Mesendoderm (in vitro differentiated cells): Measurements from ENCODE around the gene TMEM202.

Source experiments
- DNase-seq: peaks from one replicate; pipeline ENCODE4 v3.0.0; 2013
- H2AK5ac ChIP-seq: 2 replicates; pipeline ENCODE4 v1.6.1; 2013; ENCODE audit warnings: low read length, inconsistent platforms
- H2BK120ac ChIP-seq: 2 replicates; pipeline ENCODE4 v1.6.1; 2013; ENCODE audit warnings: low read depth, mild to moderate bottlenecking, low read length, moderate library complexity, mixed read lengths
- H2BK15ac ChIP-seq: replicated peaks from 2 replicates; pipeline ENCODE4 v1.6.1; 2013; ENCODE audit warnings: low read depth, mild to moderate bottlenecking, moderate library complexity
- H2BK5ac ChIP-seq: 2 replicates; pipeline ENCODE4 v1.6.1; 2013; ENCODE audit warnings: low read length, inconsistent platforms
- H3K18ac ChIP-seq: 2 replicates; pipeline ENCODE4 v1.6.1; 2013; ENCODE audit warnings: mild to moderate bottlenecking, low read length, mixed read lengths
- H3K23ac ChIP-seq: one replicate; pipeline ENCODE4 v1.6.1; 2013; ENCODE audit warnings: low read length
- H3K27ac ChIP-seq: 2 replicates; pipeline ENCODE4 v1.5.1; 2013; ENCODE audit warnings: low read depth, mild to moderate bottlenecking, inconsistent platforms, low read length, moderate library complexity
- H3K27me3 ChIP-seq: 2 replicates; pipeline ENCODE4 v1.6.1; 2013; ENCODE audit warnings: low read length, control low read depth, mild to moderate bottlenecking, inconsistent platforms; ENCODE audit not compliant: insufficient read depth, poor library complexity
- H3K36me3 ChIP-seq: 2 replicates; pipeline ENCODE4 v1.6.1; 2013; ENCODE audit warnings: low read length, inconsistent platforms; ENCODE audit not compliant: control insufficient read depth, insufficient read depth
- H3K4ac ChIP-seq: one replicate; pipeline ENCODE4 v1.6.1; 2013; ENCODE audit warnings: low read depth, mild to moderate bottlenecking, low read length, moderate library complexity
- H3K4me1 ChIP-seq: 2 replicates; pipeline ENCODE4 v1.6.1; 2013; ENCODE audit warnings: low read depth, low read length, inconsistent platforms; ENCODE audit not compliant: control insufficient read depth
- H3K4me2 ChIP-seq: 2 replicates; pipeline ENCODE4 v1.6.1; 2013; ENCODE audit warnings: low read length
- H3K4me3 ChIP-seq: 2 replicates; pipeline ENCODE4 v1.5.1; 2013; ENCODE audit warnings: mild to moderate bottlenecking, low read length
- H3K56ac ChIP-seq: one replicate; pipeline ENCODE4 v1.6.1; 2013; ENCODE audit warnings: low read length
- H3K79me1 ChIP-seq: 2 replicates; pipeline ENCODE4 v1.6.1; 2013; ENCODE audit warnings: low read length, inconsistent platforms
- H3K79me2 ChIP-seq: 2 replicates; pipeline ENCODE4 v1.6.1; 2013; ENCODE audit warnings: mild to moderate bottlenecking, low read length; ENCODE audit not compliant: control insufficient read depth, insufficient read depth
- H3K9ac ChIP-seq: 2 replicates; pipeline ENCODE4 v1.6.1; 2013; ENCODE audit warnings: low read length, inconsistent platforms
- H4K5ac ChIP-seq: one replicate; pipeline ENCODE4 v1.6.1; 2013; ENCODE audit warnings: low read length
- H4K8ac ChIP-seq: one replicate; pipeline ENCODE4 v1.6.1; 2013; ENCODE audit warnings: low read depth, mild to moderate bottlenecking, control low read depth, low read length, moderate library complexity
- WGBS: extraction: QIAGEN DNeasy Blood & Tissue Kit; methylation state at CpG from one replicate; pipeline ENCODE4 v1.1.7; 2013; ENCODE audit warnings: low lambda C conversion rate, missing lambda C conversion rate; ENCODE audit not compliant: insufficient coverage; ENCODE audit errors: extremely low coverage; 5-methylcytosine and 5-hydroxymethylcytosine counted together

The TMEM202 gene

GRCh38 chr15:72361176-72361575, 36.9 kb upstream of the TMEM202 start:
- no peak overlapping the region for H3K9ac ChIP-seq
- no peak overlapping the region for H2BK5ac ChIP-seq
- H3K4ac ChIP-seq, result no peak overlapping the region
- no peak overlapping the region for H4K5ac ChIP-seq
- no peak overlapping the region for H4K8ac ChIP-seq
- H3K79me2 ChIP-seq, result no peaks in the 10 kb centered on the region
- no peak overlapping the region for H3K56ac ChIP-seq
- no peaks in the 10 kb centered on the region for H3K36me3 ChIP-seq
- no peaks in the 10 kb centered on the region for H3K27me3 ChIP-seq
- no peak overlapping the region for H3K23ac ChIP-seq
- WGBS, result no CpG with 5 or more reads among the region's 1 CpG
- H3K27ac ChIP-seq, result no peak overlapping the region
- no peak overlapping the region for H2BK120ac ChIP-seq
- H3K4me3 ChIP-seq, result no peak overlapping the region
- H2BK15ac ChIP-seq, result no peak overlapping the region
- no peaks in the 10 kb centered on the region for H3K4me1 ChIP-seq
- peaks cover 12% of the 10 kb centered on the region for H3K79me1 ChIP-seq
- H3K4me2 ChIP-seq, result no peak overlapping the region
- H2AK5ac ChIP-seq, result no peak overlapping the region
- H3K18ac ChIP-seq, result no peak overlapping the region
- DNase-seq, result no peak

GRCh38 chr15:72365844-72366243, 32.3 kb upstream of the TMEM202 start:
- H4K5ac ChIP-seq, result no peak overlapping the region
- H3K4me2 ChIP-seq, result no peak overlapping the region
- DNase-seq, result no peak
- H3K79me2 ChIP-seq, result peaks cover 2% of the 10 kb centered on the region
- no peak overlapping the region for H3K4ac ChIP-seq
- no peaks in the 10 kb centered on the region for H3K4me1 ChIP-seq
- no CpG with 5 or more reads among the region's 1 CpG for WGBS
- peaks cover 5% of the 10 kb centered on the region for H3K79me1 ChIP-seq
- no peaks in the 10 kb centered on the region for H3K36me3 ChIP-seq
- no peak overlapping the region for H2BK15ac ChIP-seq
- no peak overlapping the region for H3K18ac ChIP-seq
- H2BK120ac ChIP-seq, result no peak overlapping the region
- H3K23ac ChIP-seq, result no peak overlapping the region
- no peak overlapping the region for H2BK5ac ChIP-seq
- H3K56ac ChIP-seq, result no peak overlapping the region
- H3K27ac ChIP-seq, result no peak overlapping the region
- H3K4me3 ChIP-seq, result no peak overlapping the region
- no peaks in the 10 kb centered on the region for H3K27me3 ChIP-seq
- no peak overlapping the region for H2AK5ac ChIP-seq
- H4K8ac ChIP-seq, result no peak overlapping the region
- no peak overlapping the region for H3K9ac ChIP-seq

GRCh38 chr15:72368325-72368724, 29.8 kb upstream of the TMEM202 start:
- WGBS, result no CpG with 5 or more reads among the region's 2 CpGs
- Histone ChIP-seq H3K4me3 (no peak overlapping the region), H3K79me2 (peaks cover 2% of the 10 kb centered on the region), H3K4ac (no peak overlapping the region), H3K27ac (no peak overlapping the region), H3K56ac (no peak overlapping the region), H2BK5ac (no peak overlapping the region), H4K8ac (no peak overlapping the region), H3K9ac (no peak overlapping the region), H3K36me3 (peaks cover 2% of the 10 kb centered on the region), H4K5ac (no peak overlapping the region), H2BK120ac (no peak overlapping the region), H3K18ac (no peak overlapping the region), H3K79me1 (peaks cover 6% of the 10 kb centered on the region), H3K23ac (no peak overlapping the region), H3K4me2 (no peak overlapping the region), H3K27me3 (no peaks in the 10 kb centered on the region), H2BK15ac (no peak overlapping the region), H2AK5ac (no peak overlapping the region), H3K4me1 (no peaks in the 10 kb centered on the region)
- DNase-seq, result no peak

- Histone ChIP-seq H3K4ac (no peak overlapping the region), H3K4me2 (no peak overlapping the region), H3K9ac (no peak overlapping the region), H2AK5ac (no peak overlapping the region), H3K18ac (no peak overlapping the region), H2BK120ac (no peak overlapping the region), H3K36me3 (peaks cover 2% of the 10 kb centered on the region), H3K4me1 (no peaks in the 10 kb centered on the region), H2BK15ac (no peak overlapping the region), H3K27ac (no peak overlapping the region), H2BK5ac (no peak overlapping the region), H3K79me1 (peaks cover 6% of the 10 kb centered on the region), H3K79me2 (peaks cover 2% of the 10 kb centered on the region), H4K5ac (no peak overlapping the region), H4K8ac (no peak overlapping the region), H3K4me3 (no peak overlapping the region), H3K23ac (no peak overlapping the region), H3K56ac (no peak overlapping the region), H3K27me3 (no peaks in the 10 kb centered on the region)
- DNase-seq, result no peak
- WGBS, result no CpG with 5 or more reads among the region's 2 CpGs
These were observed 29.2 kb upstream of the TMEM202 start for GRCh38 chr15:72368899-72369298.

- peaks cover 9% of the 10 kb centered on the region for H3K79me1 ChIP-seq
- no peak for DNase-seq
- no peak overlapping the region for H4K8ac ChIP-seq
- no peak overlapping the region for H3K18ac ChIP-seq
- no peak overlapping the region for H3K4me2 ChIP-seq
- no peak overlapping the region for H4K5ac ChIP-seq
- no peak overlapping the region for H2BK120ac ChIP-seq
- no CpG with 5 or more reads among the region's 1 CpG for WGBS
- peaks cover 2% of the 10 kb centered on the region for H3K36me3 ChIP-seq
- no peak overlapping the region for H3K56ac ChIP-seq
- H3K4ac ChIP-seq, result no peak overlapping the region
- no peaks in the 10 kb centered on the region for H3K4me1 ChIP-seq
- no peaks in the 10 kb centered on the region for H3K27me3 ChIP-seq
- no peak overlapping the region for H3K4me3 ChIP-seq
- no peak overlapping the region for H2BK15ac ChIP-seq
- H3K9ac ChIP-seq, result no peak overlapping the region
- H3K23ac ChIP-seq, result no peak overlapping the region
- H2BK5ac ChIP-seq, result no peak overlapping the region
- H2AK5ac ChIP-seq, result no peak overlapping the region
- no peak overlapping the region for H3K27ac ChIP-seq
- H3K79me2 ChIP-seq, result peaks cover 3% of the 10 kb centered on the region
These were observed 28.1 kb upstream of the TMEM202 start for GRCh38 chr15:72369964-72370363.

GRCh38 chr15:72372361-72372760, 25.7 kb upstream of the TMEM202 start:
- Histone ChIP-seq H3K23ac (no peak overlapping the region), H3K56ac (no peak overlapping the region), H3K27ac (no peak overlapping the region), H3K79me2 (peaks cover 7% of the 10 kb centered on the region), H4K5ac (no peak overlapping the region), H3K4me1 (peaks cover 5% of the 10 kb centered on the region), H2AK5ac (no peak overlapping the region), H2BK120ac (no peak overlapping the region), H3K9ac (no peak overlapping the region), H2BK5ac (no peak overlapping the region), H3K79me1 (peaks cover 10% of the 10 kb centered on the region), H3K36me3 (peaks cover 2% of the 10 kb centered on the region), H2BK15ac (no peak overlapping the region), H3K4ac (no peak overlapping the region), H3K4me2 (no peak overlapping the region), H3K27me3 (no peaks in the 10 kb centered on the region), H4K8ac (no peak overlapping the region), H3K18ac (no peak overlapping the region), H3K4me3 (no peak overlapping the region)
- DNase-seq, result no peak
